T1000 (cell line): Measurements from ENCODE around the gene CIRBP.

Source experiments
- DNase-seq: peaks from one replicate; lab custom pipeline; 2025; ENCODE audit warnings: mixed read lengths; lab: John Stamatoyannopoulos, UW

The CIRBP gene

DNA sequence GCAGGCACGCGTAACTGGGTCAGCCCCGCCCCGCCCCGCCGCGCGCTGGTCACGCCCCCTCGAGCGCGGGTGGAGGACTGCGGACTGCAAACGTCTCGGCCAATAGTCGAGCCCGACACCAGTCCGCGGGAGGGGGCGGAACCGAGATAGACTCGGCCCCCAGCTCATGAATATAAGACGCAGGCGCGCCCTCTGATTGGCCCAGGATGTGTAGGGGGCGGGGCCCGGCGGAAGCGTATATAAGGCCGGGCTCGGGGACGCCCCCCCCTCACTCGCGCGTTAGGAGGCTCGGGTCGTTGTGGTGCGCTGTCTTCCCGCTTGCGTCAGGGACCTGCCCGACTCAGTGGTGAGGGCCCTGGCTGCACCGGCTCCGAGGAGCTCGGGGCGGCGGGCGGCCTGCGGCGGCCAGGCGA is at the start of gene CIRBP:
CIRBP (plus strand) TSS at position 268 of the 413 bp plus-strand sequence. CDS start 1,602 bp downstream, outside the sequence.
- peak; percentile 99 for DNase-seq

DNA sequence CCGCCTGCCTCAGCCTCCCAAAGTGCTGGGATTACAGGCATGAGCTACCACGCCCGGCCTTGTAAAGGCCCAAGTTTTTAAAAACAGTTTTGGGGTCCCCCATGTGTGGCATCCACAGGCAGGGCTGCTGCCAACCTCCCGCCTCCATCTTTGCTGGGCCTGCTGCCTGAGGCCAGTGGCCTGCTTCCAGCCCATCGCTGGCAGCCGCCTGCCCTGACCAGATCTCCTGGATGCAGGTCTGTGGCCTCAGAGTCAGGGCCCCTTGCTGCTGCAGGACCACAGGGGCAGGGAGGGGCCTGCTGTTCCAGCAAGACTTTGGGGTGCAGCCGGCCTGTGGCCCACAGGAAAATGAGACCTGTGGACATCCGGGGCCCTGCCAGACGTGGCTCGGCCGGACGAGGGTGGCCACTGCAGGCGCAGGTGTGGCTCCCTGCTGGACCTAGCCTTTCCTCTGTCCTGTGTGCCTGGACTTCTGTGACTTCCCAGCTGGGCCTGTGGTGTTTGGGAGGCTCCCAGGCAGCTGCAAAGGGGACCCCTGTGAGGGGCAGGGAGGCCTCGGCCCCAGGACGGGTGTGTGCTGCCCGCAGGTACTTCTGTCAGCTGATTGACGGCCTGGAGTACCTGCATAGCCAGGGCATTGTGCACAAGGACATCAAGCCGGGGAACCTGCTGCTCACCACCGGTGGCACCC is 49.2 kb upstream of the CIRBP start:
- DNase-seq: no peak

DNA sequence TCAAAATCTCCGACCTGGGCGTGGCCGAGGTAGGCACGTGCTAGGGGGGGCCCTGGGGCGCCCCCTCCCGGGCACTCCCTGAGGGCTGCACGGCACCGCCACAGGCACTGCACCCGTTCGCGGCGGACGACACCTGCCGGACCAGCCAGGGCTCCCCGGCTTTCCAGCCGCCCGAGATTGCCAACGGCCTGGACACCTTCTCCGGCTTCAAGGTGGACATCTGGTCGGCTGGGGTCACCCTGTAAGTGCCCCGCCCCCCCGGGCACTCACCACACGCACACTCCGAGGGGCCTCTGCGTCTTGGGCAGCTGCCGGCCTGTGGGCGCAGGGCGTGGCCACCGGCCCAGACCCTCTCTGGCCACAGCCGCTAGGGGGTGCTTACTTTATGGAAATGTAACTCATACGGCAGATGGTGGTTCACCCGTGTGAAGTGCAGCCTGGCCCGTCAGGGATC is 48.6 kb upstream of the CIRBP start:
- no peak for DNase-seq

GRCh38 chr19:1220976-1221903 is 47.9 kb upstream of the CIRBP start:
- DNase-seq: no peak

- no peak for DNase-seq
Measured at GRCh38 chr19:1221904-1222255, 47.3 kb upstream of the CIRBP start.

- DNase-seq: no peak
Measured at GRCh38 chr19:1222394-1222793, 46.7 kb upstream of the CIRBP start.

DNA sequence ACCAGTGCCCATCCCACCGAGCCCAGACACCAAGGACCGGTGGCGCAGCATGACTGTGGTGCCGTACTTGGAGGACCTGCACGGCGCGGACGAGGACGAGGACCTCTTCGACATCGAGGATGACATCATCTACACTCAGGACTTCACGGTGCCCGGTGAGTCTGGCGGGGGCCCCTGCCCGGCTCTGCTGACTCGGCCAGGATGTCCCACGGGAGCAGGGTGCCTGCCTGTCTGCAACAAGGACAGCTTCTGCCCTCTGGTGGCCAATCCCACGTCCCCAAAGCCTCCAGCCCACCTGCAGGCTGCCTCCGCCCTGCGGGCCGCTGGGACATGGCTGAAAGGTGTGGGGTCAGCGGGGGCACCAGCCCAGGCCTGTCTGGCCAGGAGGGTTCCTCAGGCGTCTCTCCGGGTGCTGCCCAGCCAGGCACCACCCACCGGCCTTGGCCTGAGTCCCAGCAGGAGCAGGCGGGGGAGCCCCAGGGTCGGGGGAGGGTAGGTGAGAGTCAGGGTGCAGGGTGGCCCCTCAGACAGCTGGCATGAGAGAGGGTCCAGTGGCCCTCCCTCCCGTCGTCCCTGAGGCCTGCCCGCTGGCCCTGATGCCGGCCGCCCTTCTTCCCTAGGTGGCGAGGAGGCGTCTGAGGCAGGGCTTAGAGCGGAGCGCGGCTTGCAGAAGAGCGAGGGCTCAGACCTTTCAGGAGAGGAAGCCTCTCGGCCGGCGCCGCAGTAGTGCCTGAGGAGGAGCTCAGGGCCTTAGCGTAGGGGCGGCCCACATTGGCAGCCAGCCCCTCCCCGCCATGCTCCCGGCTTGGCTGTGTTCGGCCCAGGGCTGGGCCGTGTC is 45.9 kb upstream of the CIRBP start:
- DNase-seq: no peak

DNA sequence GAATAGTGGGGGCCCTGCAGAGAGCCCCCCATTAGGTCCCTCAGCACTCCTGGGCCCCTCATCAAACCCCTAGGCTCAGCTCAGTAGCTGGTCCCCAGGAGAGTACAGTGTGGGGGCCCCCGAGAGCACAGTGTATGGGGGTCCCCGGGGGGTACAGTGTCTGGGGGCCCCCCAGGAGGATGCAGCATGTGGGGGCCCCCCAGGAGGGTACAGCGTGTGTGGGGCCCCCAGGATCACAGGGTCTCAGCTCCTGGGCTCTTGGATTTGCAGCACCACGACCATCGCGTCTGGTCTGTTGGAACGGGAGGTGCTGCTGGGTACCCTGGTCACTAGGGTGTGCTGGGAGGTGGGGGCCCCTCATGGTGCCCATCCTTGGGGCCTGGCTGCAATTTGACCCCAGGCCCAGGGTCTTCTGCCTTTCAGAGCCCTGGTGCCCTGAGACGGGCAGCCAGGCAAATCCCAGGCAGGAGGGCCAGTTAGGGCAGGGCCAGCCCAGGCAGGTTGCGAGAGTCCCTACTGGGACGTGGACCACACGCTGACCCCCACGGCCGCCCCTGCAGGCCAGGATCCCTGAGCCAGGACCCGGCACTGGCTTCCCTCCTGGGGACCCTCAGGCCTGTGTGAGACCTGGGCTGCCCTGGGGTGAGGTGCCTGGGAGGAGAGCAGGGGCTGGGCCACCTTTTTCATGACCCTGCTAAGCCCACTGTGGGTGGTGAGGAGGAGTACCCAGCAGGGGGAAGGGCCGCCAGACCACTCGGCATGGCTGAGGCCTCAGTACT is 44.9 kb upstream of the CIRBP start:
- no peak for DNase-seq

DNA sequence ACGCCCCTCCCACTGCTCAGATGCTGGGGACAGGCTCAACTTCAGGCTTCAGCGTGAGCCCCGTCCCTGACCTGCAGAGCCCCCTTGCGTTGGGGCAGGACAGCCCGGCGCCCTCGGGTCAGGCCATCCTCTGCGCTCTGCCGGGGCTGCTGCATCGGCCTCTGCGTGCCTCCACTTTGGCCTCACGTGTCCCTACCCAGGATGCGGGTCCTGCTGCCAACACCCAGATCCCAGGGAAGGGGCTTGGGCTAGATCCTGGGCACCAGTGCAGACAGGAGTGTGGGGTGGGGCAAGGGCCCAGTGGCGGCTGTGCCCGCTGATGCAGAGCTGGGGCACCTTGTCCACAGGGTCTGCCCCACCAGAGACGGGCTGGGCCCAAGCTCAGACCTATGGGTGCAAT is 44.3 kb upstream of the CIRBP start:
- no peak for DNase-seq

- DNase-seq: no peak
Measured at GRCh38 chr19:1225440-1226226, 43.5 kb upstream of the CIRBP start.

GRCh38 chr19:1226227-1226518 is 43.0 kb upstream of the CIRBP start:
- no peak for DNase-seq

DNA sequence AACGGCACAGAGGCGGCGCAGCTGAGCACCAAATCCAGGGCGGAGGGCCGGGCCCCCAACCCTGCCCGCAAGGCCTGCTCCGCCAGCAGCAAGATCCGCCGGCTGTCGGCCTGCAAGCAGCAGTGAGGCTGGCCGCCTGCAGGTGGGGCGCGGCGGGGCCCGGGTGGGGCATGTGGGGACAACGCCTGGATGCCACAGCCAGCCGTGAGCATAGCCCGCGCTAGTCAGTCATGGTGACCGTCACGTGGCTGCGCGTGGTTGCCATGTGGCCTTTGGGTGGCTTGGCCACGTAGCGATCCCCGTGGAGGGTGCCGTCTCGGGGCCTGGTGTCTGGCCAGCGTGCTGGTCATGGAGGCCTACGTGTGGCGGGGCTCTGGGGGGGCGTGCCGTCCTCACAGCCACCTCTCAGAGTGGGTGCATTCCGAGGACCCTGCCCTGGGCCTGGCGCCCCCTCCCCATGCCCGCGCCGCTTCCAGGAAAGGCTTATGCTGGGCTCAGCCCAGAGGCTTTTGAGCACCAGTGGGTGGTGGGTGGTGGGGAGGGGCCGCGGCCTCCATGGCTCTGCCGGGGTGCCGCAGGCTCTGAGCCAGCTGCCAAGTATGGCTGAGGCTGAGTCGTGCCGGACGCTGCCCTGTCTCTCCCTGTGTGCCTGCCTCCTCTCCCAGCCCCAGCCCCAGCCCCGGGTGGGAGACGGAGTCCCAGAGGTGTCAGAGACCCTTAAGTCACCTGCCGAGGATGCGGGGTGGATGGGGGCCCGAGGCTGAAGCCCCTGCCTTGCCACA is 42.4 kb upstream of the CIRBP start:
- DNase-seq: no peak

DNA sequence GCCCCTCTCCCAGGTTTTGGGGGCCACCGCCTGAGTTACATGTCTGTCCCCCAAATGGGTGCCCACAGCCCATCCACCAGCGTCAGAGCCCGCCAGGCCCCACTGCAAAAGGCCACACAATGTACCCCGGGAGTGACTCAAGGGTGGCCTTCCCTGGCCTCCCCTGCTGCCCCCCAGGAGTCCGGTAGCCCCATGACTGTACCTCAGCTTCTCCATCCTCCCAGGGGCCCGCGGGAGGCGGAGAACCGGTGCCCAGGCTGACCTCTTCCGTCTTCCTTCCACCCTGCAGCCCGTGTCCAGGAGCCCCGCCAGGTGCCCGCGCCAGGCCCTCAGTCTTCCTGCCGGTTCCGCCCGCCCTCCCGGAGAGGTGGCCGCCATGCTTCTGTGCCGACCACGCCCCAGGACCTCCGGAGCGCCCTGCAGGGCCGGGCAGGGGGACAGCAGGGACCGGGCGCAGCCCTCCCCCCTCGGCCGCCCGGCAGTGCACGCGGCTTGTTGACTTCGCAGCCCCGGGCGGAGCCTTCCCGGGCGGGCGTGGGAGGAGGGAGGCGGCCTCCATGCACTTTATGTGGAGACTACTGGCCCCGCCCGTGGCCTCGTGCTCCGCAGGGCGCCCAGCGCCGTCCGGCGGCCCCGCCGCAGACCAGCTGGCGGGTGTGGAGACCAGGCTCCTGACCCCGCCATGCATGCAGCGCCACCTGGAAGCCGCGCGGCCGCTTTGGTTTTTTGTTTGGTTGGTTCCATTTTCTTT is 41.7 kb upstream of the CIRBP start:
- no peak for DNase-seq

DNA sequence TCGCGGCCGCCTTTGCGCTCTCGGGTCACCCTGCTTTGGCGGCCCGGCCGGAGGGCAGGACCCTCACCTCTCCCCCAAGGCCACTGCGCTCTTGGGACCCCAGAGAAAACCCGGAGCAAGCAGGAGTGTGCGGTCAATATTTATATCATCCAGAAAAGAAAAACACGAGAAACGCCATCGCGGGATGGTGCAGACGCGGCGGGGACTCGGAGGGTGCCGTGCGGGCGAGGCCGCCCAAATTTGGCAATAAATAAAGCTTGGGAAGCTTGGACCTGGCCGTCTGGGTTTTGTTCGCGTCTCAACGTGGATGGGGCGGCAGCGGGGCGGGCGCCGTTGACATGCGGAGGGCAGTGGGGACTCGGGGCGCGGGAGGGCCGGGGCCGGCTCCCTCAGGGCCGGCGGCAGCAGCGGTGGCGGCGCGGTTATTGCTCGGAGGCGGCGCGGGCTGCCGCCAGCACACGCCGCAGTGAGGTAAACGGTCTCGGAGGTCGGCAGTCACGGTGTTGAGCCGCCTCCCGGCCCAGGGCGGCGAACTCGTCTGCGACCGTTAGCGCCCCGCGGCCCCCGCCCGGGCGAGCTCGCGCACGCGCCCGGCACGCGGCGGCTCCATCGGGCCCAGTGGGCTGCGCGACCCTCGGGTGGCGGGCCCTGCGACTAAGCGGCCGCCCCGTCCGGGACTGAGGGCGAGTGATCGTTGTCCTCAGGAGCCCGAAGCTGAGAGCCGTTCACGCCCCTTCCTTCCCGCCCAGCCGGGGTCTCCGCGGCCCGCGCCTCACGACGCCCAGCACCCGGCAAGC is 40.8 kb upstream of the CIRBP start:
- no peak for DNase-seq

DNA sequence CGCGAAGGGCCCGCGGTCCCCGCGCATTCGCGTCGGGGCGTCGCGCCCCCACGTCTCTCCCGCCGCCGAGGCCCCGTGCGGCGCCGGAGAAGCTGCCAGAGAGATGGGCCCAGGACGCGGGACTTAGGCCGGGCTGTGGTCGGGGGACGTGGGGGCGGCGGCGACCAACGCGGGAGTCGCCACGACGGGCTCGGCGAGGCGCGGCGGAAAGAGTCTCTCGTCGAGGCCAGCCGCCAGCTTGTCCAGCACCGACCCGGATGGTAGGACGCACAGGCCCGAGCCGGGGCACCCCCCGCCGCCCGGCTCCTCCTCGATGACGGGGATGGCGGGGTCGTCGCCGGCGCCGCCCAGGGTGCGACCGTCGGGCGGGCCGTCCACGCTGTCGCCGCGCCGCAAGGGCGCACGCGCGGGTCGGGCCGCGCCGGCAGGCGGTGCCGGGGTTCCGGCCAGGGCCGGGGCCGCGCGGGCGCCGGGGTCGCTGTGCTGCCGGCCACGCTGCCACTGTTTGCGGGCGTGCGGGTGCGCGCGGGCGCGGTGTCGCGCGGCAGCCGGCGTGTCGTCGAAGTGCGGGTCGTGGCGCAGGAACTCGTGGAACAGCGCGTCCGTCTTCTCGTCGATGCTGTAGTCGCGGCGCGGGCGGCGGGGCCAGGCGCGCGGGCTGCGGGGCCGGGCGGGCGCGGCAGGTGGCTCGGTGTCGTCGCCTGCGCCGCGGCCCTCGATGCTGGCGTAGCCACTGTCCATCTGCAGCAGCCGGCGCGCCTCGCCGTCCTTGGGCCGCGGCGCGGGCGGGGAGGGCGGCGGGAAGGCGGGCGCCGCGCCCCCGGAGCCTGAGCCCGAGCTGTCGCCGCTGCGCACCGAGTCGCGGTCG is 39.8 kb upstream of the CIRBP start:
- DNase-seq: no peak

DNA sequence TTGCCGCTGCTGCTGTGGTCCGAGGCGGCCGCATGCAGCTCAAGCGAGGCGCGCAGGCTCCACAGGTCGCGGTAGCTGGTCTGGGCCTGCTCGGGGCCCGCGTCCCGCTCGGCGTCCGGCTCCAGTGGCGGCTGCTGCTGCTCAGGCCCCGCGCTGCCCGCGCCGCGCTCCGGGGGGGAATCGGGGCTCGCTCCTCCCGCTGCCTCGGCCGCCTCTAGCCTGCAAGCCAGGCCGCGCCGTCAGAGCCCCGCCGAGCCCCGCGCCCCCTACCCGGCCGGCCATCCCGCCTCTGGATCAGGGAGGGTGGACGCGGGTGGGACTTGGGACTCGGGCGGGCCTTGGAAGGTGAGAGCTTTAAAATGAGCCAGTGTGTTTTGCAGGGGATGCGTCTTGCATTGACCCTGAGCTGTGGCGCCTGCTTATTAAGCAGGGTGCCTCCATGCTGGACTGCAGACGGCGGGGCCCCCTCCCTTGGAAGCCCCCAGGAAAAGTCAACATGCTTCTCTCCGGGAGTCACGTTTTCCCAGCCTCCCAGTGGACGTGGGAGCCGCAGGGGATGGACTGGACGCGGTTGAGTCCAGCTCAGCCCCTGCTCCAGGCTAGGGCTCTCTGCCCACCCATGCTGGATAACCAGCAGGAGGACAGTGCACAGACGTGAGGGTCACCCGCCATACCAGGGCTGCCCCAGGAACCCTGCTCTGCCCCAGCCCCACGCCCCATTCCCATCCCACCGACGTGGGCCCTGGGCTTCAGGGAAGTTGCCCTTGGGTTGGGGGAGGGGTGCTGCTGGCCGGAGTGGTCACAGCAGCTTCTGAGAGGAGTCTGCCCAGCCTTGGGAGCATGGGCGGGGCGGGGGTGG is 39.0 kb upstream of the CIRBP start:
- no peak for DNase-seq
